ENCODE results near the gene CBLB.

Gene CBLB

DNA sequence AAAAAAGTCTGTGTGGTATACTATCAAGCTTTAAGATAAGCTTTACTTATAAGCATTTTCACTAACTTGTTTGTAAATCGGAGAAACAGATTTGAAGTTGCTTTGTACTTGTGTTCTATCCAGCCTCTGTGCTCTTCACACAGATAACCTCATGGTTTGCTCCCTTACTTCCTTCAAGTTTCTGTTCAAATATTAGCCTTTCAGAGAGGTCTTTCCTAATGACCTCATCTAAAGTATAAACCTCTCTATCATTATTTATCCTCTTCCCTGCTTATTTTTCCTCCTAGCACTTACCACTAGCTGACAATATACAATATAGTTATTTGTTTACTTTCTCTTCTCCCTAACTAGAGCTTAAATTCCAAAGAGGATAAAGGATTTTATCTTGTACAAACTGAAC lies 180.0 kb downstream of the CBLB start:
- DNase-seq (ENCODE audit: low spot score), result no peak

DNA sequence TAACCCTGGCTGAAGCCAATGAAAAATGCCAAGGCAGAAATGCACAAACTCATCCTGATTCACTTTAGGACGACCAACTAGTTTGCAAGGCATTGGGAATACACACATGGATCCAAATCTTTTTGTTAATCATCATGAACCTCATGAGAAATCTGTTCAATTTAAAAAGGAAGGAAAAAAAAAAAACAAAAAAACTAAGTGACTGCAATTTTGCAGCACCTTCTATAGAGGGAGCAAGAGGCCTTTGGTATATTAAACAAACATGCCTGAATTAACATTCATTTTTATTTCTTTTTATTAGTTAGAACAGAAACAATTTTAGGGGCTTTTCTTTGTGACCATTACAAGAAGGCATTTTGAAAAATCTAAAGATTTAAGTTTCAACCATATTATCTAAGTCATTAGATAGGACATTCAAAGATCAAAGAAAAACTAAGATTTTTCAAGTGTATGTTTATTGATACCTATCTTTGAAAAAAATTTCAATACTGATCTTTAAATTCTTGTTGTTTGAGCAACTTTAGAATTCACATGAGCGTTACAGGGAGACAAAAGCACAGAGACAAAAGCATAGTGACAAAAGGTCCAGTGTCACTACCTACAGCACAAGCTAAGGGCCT lies 182.4 kb downstream of the CBLB start:
- DNase-seq (ENCODE audit: low spot score), result peak; percentile 29

DNA sequence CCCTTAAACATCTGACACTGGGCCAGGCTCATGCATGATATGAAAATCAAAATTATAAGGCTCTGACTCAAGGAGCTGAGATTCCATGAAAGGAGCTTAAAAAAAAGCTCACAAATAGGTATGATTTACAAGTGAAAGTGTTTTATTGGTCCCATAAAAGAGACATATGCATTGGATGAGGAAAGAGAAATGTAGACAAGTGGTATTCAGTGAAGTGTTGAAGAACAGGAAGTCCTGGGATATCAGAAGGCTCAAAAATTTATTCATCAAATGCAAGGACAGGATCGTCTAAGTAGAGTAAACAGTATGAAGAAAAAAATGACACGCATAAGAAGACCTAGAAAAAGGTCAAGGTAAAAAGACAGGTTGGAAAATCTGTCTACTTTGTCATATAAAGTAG lies 188.9 kb downstream of the CBLB start:
- DNase-seq (ENCODE audit: low spot score), result no peak

DNA sequence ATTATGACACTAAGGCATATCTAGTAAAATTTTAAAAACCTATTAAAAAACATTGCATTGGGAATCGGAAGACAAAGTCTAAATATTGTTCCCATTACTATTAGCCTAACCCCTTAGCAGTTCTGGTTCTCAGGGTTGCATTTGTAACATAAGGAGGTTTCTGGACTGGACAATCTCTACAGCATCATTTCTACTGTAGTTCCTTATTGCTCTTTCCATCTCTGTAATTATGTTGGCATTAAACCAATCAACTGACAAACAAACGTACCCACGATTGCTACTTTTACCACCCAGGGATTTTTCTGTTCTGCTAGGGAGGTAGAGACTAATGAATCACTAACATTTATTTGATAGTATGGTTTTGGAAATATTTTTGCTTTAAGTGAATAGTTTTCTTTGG lies 190.8 kb downstream of the CBLB start:
- DNase-seq (ENCODE audit: low spot score), result no peak

DNA sequence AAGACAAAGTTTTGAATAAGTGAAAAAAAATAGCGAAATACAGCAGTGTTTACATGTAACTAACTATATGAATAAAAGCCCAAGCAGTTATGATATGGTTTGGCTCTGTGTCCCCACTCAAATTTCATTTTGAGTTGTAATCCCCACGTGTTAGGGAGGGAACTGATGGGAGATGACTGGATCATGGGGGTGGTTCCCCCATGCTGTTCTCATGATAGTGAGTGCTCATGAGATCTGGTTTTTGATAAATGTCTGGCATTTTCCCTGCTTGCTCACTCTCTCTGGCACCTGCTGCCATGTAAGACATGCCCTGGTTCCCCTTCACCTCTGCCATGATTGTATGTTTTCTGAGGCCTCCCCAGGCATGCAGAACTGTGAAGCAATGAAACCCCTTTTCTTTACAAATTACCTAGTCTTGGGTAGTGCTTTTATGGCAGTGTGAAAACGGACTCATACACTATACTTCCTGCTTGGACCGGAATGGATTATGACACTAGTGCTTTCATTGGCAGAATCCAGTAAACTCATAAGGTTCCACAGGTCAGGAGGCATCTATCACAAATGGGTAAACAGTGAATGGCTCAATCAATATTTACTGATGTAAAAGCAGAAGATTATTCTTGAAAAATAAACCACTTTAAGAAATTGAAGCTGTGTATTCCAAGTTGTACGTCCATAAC lies 192.1 kb downstream of the CBLB start:
- DNase-seq (ENCODE audit: low spot score), result no peak

DNA sequence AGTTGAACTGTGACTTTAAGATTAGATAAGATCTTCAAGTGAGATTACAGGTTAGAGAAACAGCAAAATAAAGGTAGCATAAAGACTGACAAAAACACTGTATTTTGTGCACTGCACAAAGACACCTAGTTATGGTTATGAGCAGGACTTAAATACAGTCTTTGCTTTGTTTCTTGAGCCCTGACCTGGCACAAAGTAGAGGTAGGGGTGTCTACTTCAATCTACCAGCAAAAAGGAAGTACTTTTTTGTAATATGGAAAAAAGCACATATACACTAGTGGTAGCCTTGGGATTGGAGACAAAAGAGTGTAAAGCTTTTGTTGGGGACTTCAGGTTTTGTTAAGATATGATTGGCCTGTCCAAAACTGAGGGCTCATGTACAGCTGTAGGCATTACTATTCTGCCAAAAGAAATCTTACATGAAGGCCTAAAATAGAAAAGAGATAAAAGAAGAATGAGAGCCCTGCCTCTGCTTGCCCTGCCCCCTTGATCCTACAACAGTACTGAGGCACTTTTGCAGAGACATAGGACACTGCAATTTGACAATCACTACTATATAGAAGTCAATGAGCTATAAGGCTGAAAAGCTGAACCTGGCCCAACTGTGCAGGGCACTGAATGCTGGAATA lies 194.3 kb downstream of the CBLB start:
- DNase-seq (ENCODE audit: low spot score), result no peak

DNA sequence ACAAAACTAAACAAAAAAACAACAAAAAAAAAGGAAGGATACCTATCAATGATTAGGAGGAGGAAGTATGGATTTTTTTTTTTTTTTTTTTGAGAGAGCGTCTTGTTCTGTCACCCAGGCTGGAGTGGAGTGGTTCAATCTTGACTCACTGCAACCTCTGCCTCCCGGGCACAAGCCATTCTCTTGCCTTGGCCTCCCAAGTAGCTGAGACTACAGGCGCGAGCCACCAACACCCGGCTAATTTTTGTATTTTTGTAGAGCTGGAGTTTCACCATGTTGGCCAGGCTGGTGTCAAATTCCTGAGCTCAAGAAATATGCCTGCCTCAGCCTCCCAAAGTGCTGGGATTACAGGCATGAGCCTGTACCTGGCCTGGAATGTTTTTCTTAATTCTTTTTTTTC lies 195.8 kb downstream of the CBLB start:
- no peak for DNase-seq (ENCODE audit: low spot score)

DNA sequence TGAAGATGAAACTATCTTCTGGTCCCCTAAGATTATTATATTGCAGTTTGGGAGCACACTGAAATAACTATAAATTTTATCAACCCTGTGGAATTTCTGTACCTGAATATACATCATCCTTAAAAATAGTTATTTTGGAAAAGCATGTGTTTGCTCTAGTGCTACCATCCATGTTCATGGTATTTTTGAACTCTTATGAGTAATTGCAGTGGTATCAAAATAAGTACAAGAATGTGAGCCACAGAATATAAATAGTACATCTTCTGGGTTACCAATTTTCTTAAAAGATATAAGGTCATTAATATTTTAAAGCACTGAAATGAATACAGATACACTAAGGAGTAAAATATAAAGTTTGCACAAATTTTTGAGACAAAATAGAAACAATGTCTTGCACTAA lies 206.5 kb downstream of the CBLB start:
- no peak for DNase-seq (ENCODE audit: low spot score)

DNA sequence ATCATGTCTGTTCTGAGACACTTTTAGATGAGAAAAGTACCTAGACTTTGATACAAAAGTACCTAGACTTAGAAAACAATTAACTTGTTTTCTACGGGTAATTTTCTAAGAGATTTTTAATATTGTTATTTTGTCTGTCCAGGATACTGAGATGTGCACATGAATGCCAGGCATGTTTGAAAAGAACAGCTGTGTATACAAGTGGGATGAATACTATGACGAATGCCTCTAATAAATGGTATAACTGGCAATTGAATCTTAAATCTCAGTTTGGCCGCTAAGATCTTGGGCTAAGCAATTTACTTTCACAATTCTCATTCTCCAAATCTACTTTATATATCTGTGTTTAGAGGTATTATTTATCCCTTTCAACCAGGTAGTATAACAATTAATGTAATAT lies 207.4 kb downstream of the CBLB start:
- DNase-seq (ENCODE audit: low spot score), result no peak

DNA sequence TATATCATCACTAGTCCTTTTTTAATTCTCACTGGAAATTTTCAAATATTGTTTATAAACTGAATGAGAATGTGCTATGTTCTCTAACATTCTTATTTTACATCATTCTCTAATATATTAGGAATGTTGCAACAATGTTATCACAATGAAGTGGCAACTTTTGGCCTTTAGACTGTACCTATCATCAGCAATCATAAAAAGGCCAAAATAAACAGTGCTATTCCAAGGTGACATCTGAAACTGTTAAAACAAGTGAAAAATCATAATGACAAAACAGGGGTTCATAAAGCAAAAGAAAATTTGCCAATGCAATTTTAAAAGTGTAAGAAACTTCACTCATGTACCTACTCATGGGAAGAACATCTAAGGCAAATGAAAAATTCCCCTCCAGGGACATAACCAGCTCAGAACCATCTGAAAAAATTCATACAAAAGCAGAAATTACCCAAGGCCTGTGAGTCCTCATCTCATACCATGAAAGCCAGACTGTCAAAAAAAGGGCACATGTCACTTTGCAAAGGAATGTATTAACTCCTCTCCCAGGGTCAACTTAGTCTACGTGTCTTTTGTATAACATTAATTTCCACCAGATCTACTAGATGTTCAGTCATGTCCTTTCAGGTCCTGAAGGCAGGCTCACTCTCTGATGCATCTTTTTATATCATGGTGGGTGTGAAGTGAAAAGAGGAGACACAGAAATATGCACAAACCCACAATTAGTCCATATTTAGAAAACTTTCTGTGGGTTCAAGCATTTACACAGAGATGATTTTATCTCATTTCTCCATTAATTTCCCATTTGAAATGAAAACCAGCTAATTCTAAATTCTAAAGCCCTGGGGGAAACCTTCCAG lies 211.9 kb downstream of the CBLB start:
- DNase-seq (ENCODE audit: low spot score), result no peak

DNA sequence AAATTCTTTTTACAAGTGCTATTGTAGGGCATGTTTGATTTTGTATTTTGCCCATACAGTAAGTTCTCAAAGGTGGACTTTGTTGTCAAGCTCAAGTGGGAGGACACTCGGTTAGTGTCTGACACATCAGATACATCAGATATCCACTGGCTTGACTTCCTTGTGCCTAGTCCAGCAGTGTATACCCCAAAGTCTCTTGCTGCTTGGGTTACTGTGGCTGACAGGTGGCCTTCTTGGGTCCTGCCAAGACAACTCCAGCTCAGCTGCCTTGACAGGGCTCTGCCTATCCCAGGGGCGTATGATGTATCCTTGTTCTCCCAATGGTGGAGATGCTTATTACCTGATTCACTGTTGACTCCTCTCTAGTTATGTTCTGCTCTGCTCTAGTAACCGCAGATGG lies 214.9 kb downstream of the CBLB start:
- DNase-seq (ENCODE audit: low spot score), result no peak

DNA sequence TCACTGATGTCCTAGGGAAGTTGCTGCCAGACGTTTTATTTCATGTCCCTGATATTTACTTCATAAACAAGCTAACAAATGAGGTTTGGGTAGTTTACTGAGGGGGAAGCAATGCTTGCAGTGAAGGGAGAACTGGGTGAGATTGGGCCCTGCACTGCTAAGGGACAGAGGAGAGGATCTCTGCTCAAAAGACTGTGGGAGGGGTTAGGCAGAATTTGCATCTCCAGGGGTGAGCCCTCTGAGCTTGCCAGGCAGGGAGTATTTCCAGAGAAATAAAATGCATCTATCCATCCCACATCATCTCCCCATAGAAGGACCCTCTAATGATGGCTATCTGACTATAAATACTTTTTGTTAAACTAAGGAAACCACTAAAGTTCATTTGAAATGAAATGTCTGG lies 215.6 kb downstream of the CBLB start:
- no peak for DNase-seq (ENCODE audit: low spot score)

DNA sequence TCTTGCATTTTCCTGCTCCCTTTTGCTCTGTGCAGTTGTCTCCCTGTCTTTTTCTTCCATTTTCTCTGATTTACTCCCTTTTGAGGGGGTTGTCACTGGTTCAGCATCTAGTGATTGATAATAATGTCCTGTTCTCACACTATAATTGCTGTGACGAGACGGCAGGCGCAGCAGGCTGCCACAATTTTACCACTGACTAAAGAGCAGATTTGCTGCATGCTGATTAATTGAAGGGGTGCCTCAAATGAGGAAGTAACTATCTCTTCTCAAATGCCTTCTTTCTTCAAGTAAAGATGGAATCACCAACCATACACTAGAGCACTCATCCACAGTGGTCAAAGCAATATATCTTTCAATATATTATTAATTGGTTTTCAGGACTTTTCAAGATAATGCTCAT lies 219.3 kb downstream of the CBLB start:
- DNase-seq (ENCODE audit: low spot score), result no peak

DNA sequence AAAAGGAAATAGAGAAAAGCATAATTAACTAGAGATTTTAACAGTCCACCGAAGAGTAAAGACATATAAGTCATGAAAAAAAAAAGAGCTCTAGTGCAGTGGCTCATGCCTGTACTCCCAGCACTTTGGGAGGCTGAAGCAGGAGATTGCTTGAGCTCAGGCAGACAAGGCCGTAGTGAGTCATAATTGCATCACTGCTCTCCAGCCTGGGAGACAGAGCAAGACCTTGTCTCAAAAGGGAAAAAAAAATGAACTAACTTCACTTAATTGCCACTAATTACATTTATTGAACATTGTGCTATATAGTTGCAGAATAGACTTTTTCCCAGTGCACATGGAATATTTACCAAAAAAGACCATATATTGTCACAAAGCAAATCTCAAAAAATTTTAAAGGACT lies 221.8 kb downstream of the CBLB start:
- no peak for DNase-seq (ENCODE audit: low spot score)

DNA sequence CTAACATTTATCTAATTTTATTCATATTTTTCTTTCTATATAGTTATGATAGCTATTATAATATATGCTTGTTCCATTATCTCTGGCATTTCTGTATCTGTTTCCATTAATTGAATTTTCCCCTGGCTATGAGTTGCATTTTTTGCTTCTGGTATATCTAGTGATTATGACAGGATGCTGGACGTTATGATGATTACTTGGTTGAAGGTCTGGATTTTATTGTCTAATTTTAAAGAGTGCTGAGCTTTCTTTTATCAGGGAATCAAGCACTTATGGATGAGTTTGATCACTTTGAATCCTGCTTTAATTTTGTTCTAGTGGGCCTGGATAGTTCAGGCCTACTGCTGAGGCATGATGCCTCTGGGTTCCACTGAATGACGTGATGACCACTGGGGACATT lies 229.7 kb downstream of the CBLB start:
- DNase-seq (ENCODE audit: low spot score), result no peak

DNA sequence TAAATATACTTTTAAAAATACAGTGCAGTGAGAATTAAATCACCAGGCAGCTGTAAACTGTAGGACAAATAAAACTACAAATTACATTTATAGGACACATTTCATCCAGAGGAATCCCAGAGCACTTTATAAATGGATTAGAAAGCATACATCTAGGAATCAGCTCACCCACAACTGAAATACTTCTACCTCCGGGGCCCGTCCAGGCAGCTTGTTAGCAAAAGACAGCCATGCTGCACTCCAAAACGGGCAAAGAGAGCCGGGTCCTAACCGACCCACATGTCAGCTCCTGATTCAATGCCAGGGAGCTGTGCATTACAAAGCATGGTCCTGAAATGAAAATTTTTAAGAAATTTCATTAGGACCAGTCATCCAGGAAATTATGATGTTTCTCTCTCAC lies 234.1 kb downstream of the CBLB start:
- no peak for DNase-seq (ENCODE audit: low spot score)

DNA sequence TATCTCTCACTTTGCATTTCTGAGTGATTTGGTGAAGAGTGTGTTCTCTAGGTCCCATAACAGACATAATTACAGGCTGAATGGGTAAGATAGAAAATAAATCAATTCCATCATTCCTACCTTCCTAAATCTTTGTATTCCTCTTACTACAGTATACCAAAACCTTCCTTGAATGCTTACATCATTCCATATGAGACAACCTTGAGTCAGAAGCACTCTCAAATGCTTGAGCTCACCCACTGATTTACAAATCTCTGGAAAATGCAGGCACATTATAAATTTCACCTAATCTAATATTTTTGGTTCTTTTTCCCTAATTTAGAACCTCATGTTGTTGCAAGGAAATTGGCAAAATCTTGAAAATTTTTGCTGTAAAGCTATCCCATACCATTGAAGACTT lies 239.1 kb downstream of the CBLB start:
- DNase-seq (ENCODE audit: low spot score), result no peak

DNA sequence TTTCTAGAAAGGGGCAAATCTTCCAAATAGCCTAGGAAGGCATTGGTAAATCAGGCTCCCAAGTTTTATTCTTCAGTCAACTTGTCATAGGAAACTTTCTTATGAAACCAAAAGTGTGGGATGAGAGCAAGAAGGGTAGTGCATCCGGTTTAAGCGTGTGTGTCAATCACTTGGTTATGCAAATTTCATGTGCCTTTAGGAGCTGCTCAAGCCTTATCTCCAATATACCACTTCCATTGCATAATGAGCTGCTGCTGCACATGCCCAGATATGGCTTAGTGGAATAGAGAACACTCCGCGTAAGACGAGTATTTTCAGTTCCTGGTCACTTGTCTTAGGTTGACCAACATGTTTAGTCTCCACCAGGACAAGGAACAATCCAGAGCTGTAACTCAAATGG lies 242.1 kb downstream of the CBLB start:
- DNase-seq (ENCODE audit: low spot score), result no peak

DNA sequence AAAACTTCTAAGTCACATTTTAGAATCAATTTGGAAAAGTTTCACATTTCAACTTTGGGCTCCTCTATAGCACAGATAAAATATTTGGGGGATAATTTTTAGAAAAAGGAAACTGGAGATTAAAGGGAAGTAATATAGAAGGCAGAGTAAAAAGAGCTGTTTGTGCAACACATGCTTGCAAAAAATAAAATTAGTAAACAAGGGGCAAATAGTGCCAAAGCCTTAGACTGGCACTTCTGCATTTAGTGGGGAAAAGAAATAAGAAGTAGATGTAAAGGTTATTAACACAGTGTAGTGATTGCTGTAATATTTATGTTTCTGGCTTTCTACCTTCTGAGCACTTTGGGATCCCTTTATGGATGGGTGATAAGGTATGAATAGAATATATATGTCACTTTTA lies 246.6 kb downstream of the CBLB start:
- no peak for DNase-seq (ENCODE audit: low spot score)

DNA sequence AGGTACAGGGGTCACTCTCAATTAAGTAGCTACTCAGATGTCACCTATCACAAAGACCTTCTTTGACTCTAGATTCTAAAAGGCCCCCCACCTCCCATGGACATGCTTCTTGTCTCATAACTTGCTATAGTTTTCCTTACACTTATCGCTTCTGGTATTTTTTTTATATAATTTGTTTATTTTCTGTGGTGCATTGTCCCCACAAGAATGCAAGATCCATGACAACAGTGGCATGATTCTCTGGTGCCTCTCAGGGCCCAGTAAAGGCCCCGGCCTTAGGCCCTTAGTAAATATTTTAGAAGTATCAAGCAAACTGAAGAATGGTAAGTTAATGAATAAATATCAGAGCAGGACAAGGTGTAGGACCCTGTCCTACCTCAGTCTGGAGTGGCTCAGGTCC lies 248.6 kb downstream of the CBLB start:
- DNase-seq (ENCODE audit: low spot score), result no peak

DNA sequence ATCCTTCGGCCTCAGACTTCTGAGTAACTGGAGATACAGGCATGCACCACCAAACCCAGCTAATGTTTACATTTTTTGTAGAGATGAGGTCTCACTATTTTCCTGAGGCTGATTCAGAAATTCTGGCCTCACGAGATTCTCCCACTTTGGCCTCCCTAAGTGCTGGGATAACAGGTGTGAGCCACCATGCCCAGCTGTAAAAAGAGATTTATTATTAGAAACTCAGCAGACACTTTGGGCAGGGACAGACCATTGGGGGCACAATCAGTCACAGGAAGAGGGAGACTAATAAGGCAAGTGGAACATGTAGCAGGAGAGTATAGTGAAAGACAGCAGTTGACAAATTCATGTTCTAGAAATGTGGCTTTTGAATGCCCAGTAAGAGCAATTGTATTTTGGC lies 249.2 kb downstream of the CBLB start:
- DNase-seq (ENCODE audit: low spot score), result no peak

DNA sequence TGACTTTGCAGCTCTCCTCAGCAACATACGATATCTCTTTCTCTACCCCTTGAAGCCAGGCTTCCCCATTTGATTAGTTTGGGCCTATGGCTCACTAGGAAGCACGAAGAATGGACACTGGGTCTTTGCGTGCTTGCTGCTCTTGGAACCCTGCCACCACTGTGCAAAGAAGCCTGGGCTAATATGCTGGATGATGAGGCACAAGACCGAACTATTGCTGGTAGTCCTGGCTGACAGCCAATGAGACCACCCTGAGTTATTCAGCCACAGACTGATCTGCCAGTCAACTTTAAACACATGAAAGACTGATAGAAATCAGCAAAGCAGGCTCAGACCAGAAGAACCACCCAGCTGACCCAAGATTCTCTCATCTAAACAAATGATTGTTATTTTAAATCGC lies 250.3 kb downstream of the CBLB start:
- no peak for DNase-seq (ENCODE audit: low spot score)
